Measurements from ENCODE around the gene OFD1. TPM values are rescaled to one million over a fixed set of nuclear protein-coding genes. Genes with fewer than 3 reads are reported as not detected.

OFD1 gene
- total RNA-seq, 1 donor from 2014 or later: 19.3 TPM

DNA sequence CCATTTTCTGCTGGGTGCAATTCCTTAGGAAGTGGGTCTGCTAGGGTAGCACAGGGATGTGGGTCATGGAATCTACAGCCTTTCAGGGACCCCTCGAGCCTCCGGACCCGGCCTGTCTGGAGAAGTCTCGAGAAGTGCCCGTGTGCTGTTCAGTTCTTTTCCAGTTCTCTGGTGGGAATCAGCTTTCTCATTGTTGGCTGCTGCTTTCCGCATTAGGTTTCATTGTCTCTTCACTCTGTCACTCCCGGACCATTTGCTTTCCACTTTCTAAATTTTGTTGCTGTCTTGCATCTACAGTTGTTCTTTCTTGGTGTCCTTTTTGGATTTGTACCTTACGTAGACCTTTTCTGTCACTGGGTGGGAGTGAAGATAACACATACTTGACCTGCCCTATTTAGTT, 39.6 kb upstream of the OFD1 start:
- intact Hi-C loops (cut with micrococcal nuclease): no loop called here
- Mint-ChIP-seq H3K4me1 (peaks cover 36% of the 10 kb centered on the region), H3K9me3 (no peaks in the 10 kb centered on the region), H3K27ac (no peak overlapping the region), H3K4me3 (no peak overlapping the region), H3K36me3 (ENCODE audit: low read depth) (peaks cover 8% of the 10 kb centered on the region), H3K27me3 (no peaks in the 10 kb centered on the region)
- DNase-seq: no peak

DNA sequence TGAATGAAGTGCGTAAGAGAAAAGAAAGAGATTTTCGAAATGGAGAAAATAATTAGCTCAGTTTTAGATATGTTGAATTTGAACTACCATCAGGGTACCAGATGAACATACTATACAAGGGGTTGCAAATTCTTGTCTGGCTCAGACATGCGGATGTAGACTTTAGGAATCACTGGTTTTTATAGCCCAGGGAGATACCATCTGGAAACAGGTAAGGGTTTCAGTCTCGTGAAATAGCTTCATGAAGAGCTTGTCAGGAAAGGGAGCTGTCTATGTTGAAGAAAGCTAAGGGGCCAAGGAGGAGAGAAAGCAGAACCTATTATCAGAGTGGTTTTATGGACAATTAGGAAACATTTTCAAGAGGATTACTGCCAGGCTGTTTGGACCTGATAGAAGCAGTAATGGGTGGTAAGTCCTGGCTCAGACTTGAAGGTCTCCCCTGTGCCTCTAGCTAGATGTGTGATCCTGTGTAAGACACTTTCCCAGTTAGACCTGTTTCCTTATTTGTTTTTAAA, 38.9 kb upstream of the OFD1 start:
- intact Hi-C loops (cut with micrococcal nuclease): no loop called here

DNA sequence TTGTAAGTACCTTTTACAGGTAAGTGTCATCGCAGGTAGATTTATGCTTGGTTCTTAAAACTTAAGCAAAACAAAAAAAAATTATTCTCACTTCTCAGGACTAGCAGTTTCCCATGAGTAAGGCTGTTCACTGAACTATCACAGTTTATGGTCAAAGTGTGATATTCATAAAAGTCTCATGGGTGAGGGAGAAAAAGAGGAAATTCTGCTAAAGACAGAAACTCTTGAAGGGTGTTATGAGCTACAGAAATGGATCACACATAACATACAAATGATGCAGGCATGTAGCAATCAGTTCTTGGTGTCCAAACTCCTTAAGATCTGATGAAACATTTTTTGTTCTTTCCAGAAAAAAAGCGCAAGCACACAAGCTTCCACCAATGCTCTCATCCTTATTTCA, 37.1 kb upstream of the OFD1 start:
- no peak overlapping the region for H3K27ac Mint-ChIP-seq
- no peaks in the 10 kb centered on the region for H3K27me3 Mint-ChIP-seq
- H3K36me3 Mint-ChIP-seq (ENCODE audit: low read depth): peaks cover 9% of the 10 kb centered on the region
- DNase-seq: no peak
- no peaks in the 10 kb centered on the region for H3K9me3 Mint-ChIP-seq
- H3K4me1 Mint-ChIP-seq: peaks cover 27% of the 10 kb centered on the region
- no peak overlapping the region for H3K4me3 Mint-ChIP-seq
- intact Hi-C loops (cut with micrococcal nuclease): no loop called here

More for the DNA sequence above, 38.9 kb upstream of the OFD1 start:
- no peak overlapping the region for H3K27ac Mint-ChIP-seq
- no peaks in the 10 kb centered on the region for H3K27me3 Mint-ChIP-seq
- H3K4me1 Mint-ChIP-seq: peaks cover 31% of the 10 kb centered on the region
- DNase-seq: no peak
- H3K36me3 Mint-ChIP-seq (ENCODE audit: low read depth): peaks cover 8% of the 10 kb centered on the region
- H3K4me3 Mint-ChIP-seq: no peak overlapping the region
- H3K9me3 Mint-ChIP-seq: no peaks in the 10 kb centered on the region

DNA sequence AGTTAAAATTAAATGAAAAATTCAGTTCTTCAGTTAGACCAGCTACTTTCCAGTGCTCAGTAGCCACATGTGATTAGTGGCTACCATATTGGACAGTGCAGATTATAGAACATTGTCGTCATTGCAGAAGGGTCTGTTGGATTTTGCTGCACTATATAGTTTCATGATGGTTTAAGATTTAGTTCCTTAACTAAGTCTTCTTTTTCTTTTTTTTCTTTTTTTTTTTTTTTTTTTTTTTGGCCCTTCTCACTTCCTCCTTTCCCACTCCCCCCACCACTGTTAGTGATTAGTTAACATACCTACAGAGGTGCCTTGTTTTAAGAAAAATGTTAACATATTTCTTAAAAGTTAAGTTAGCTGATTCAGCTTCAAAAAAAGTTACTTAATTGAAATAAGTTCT, 36.6 kb upstream of the OFD1 start:
- Mint-ChIP-seq H3K36me3 (ENCODE audit: low read depth) (peaks cover 9% of the 10 kb centered on the region), H3K27me3 (no peaks in the 10 kb centered on the region)
- intact Hi-C loops (cut with micrococcal nuclease): no loop called here

DNA sequence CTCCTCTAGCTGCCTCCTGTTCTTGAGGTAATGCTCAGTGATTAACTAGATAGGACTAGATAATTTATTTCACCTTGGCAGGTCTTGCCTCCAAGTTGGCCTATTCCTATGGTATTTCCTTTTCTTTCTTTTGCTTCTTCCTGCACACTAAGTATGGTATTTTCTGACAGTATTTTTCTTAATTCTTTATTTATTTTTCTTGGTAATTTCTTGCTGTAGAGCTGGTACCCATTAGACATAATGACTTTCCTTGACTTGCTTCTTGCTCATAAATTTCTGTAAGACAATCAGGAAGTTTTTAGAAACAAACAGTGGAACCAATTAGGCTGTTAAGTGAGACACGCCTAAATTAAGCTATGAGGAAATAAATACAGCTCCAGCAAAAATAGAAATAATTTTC, 36.1 kb upstream of the OFD1 start:
- intact Hi-C loops (cut with micrococcal nuclease): no loop called here
- Mint-ChIP-seq H3K36me3 (ENCODE audit: low read depth) (peaks cover 9% of the 10 kb centered on the region), H3K4me1 (peaks cover 21% of the 10 kb centered on the region), H3K9me3 (no peaks in the 10 kb centered on the region), H3K4me3 (no peak overlapping the region), H3K27me3 (no peaks in the 10 kb centered on the region), H3K27ac (no peak overlapping the region)
- no peak for DNase-seq

More for the DNA sequence above, 36.6 kb upstream of the OFD1 start:
- DNase-seq: no peak
- Mint-ChIP-seq H3K4me1 (peaks cover 24% of the 10 kb centered on the region), H3K9me3 (no peaks in the 10 kb centered on the region), H3K4me3 (no peak overlapping the region), H3K27ac (no peak overlapping the region)

DNA sequence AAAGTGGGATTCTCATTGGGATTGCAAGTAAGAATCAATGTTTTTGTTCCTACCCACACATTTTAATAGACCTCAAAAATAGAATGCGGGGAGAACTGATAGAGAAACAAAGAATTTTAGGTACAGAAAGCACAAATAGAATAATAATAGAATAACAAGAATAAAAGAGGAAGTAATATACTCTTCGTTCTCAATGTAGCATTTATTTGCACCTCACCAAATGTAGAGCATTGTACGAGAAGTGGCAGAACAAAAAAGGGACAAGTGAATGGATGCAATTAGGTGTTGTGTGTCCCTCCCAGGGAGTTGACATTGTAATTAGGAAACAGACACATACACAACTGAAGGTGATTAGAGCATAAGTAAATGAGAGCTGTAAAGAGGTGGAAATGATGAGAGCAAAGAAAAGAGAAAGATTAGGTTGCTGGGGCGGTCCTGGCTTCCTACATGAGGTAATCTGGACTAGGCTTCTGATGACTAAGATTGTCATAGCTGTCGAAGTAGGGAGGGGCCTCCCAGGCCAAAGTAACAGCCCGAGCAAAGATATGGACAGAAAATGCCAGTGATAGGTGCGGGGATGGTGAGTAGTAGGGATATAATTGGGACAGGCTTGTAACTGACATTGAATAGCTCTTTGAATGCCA, 35.2 kb upstream of the OFD1 start:
- Mint-ChIP-seq H3K36me3 (ENCODE audit: low read depth) (peaks cover 6% of the 10 kb centered on the region), H3K4me1 (peaks cover 22% of the 10 kb centered on the region), H3K27me3 (no peaks in the 10 kb centered on the region), H3K4me3 (no peak overlapping the region), H3K9me3 (no peaks in the 10 kb centered on the region), H3K27ac (peak overlapping the region; percentile 11)
- intact Hi-C loops (cut with micrococcal nuclease): no loop called here
- DNase-seq: no peak

DNA sequence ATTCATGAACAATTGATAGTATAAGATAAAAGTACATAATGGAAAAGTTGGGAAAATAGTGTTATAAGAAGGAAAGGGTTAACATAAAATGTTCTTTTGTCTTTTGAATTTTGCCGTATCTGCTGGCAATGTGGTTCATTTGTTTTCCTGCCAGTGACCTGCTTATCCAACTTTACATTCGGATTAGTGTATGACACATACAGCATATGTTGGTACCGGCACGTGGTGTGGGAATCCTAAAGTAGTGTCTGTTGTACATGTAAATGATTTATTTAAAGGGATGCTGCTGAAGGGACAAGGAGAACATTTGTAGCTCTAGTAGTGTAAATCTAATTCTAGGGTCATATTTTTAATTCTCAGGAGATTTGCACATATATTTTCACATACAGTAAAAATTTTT, 34.2 kb upstream of the OFD1 start:
- no peak for DNase-seq
- H3K9me3 Mint-ChIP-seq: no peaks in the 10 kb centered on the region
- H3K4me3 Mint-ChIP-seq: no peak overlapping the region
- H3K27ac Mint-ChIP-seq: no peak overlapping the region
- peaks cover 16% of the 10 kb centered on the region for H3K4me1 Mint-ChIP-seq
- intact Hi-C loops (cut with micrococcal nuclease): no loop called here
- H3K27me3 Mint-ChIP-seq: no peaks in the 10 kb centered on the region
- peaks cover 7% of the 10 kb centered on the region for H3K36me3 Mint-ChIP-seq (ENCODE audit: low read depth)

DNA sequence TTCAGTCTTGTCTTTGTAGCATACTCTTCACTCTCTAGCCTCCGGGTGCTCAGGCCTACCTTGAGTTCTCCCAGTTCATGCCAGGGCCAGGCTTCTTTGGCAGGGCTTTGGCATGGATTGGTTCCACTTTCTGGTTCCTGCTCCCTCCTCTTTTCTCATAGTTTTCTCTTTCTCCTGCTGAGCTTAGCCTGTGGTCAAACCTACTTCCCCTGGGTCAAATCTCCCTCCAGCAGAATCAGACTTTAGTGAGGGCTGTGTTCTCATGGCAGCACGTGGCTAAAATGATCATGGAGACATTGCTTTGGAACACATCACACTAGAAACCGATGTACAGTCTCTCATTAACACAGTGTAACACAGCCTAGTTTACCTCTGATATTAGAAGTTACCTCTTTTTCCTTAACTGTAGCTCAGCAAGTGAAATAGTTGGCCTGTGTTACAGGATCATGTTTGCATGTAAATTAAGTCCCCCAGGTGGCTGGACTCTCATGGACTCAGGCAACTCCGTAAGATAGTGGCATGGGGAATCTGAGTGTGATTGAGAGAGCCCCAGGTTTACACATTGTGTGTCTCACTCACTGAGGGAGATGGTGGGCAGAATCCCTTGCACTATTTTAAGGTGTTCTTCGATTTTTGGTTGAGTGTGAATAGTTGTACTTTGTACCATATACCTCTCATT, 32.3 kb upstream of the OFD1 start:
- Mint-ChIP-seq H3K36me3 (ENCODE audit: low read depth) (peaks cover 10% of the 10 kb centered on the region), H3K9me3 (no peaks in the 10 kb centered on the region), H3K27ac (no peak overlapping the region), H3K4me1 (peaks cover 16% of the 10 kb centered on the region), H3K27me3 (no peaks in the 10 kb centered on the region), H3K4me3 (no peak overlapping the region)
- intact Hi-C loops (cut with micrococcal nuclease): no loop called here
- no peak for DNase-seq

DNA sequence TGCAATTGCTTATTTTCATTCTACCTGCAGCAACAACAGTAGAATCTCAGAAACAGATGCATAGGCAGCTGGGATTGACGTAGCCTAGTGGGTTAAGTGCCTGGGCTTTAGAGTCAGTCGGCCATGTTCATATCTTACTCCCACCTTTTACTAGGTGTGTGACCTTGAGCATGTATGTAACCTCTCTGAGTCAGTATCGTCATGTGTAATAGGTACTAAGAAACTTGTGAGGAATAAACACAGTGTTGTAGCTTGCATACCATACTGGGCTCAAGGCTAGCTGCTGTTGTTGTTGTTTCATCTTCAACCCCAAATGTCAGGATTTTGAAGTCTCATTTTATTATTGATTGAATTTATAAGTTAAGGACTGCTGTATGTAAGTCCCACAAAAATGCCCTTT, 31.4 kb upstream of the OFD1 start:
- Mint-ChIP-seq H3K27me3 (no peaks in the 10 kb centered on the region), H3K4me3 (no peak overlapping the region), H3K4me1 (peaks cover 14% of the 10 kb centered on the region), H3K36me3 (ENCODE audit: low read depth) (peaks cover 13% of the 10 kb centered on the region), H3K9me3 (no peaks in the 10 kb centered on the region), H3K27ac (no peak overlapping the region)
- no peak for DNase-seq
- intact Hi-C loops (cut with micrococcal nuclease): no loop called here

DNA sequence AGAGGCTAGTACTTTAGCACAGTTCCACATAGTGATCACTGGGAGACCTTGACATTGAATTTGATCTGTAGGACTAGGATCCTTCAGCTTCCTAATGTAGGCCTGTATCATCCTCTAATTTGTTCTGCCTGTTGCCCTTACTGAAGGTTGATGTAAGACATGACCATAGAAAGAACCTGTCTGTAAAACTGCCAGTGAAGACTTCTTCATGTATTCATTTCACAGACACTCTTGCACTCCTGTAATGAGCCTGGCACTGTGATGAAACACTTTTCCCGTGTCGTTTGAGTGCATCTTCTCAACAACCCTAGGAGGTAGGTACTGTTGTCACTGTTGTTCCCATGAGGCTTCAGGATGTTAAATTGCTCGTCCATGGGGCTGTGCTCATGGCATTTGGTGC, 31.0 kb upstream of the OFD1 start:
- Mint-ChIP-seq H3K27ac (no peak overlapping the region), H3K4me3 (no peak overlapping the region), H3K9me3 (no peaks in the 10 kb centered on the region), H3K4me1 (peaks cover 14% of the 10 kb centered on the region), H3K27me3 (no peaks in the 10 kb centered on the region), H3K36me3 (ENCODE audit: low read depth) (peaks cover 15% of the 10 kb centered on the region)
- DNase-seq: no peak
- intact Hi-C loops (cut with micrococcal nuclease): no loop called here

DNA sequence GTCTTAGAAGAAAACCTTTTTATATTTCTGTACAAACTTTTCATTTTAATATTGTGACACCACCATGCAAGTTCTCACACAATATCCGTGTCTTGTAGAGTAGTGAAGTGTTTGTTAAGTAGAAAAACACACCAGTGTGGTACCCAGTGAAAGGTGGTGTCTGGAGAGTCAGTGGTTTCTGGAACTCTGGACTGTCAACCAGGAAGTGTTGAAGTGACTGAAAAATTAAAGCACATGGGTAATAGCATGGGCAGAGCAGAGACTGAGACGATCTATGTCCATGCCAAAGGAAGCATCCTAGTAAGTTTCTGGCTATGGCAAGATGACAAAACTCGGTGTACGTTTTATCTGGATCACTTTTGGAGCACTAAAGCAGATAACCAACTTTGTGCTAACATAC, 23.4 kb upstream of the OFD1 start:
- H3K36me3 Mint-ChIP-seq (ENCODE audit: low read depth): peaks cover 41% of the 10 kb centered on the region
- no peak overlapping the region for H3K27ac Mint-ChIP-seq
- H3K4me3 Mint-ChIP-seq: no peak overlapping the region
- DNase-seq: no peak
- H3K4me1 Mint-ChIP-seq: peaks cover 3% of the 10 kb centered on the region
- intact Hi-C loops (cut with micrococcal nuclease): no loop called here
- H3K27me3 Mint-ChIP-seq: no peaks in the 10 kb centered on the region
- no peaks in the 10 kb centered on the region for H3K9me3 Mint-ChIP-seq

DNA sequence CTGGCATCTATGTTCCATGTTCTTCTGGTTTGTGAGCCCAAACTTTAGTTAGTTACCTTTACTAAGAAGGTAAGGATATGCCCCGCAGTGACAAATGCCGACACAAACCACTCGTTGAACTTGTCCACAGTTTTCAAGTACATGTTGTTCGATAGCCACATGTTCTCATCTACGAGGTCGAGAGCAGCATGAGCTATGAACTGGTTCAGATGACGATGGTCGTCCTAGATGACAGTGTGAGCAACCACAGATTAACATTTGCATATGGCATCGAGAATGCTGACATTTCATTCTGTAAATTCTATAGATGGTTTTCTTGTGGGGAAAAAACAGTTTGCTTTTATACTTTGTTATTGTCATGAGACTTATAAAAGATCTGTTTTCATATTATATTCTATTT, 18.1 kb upstream of the OFD1 start:
- H3K9me3 Mint-ChIP-seq: no peaks in the 10 kb centered on the region

DNA sequence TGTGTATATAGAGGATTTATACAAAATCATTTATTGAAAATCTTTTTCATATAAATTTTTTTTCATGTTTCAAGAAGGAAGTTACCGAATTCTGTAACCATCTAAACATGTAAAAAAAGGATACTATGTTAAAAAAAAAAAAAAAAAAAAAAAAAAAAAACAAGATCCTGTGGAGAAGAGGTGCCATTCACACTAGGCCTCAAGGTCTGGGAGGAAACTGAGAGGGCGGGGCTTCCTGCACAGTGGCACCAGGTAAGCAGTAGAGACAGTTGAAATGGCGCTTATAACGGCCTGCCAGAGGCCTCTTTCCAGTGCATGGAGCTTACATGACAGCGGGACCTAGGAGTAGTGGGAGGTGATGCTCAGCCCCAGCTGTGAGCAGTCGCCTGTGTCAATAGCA, 17.6 kb upstream of the OFD1 start:
- peak; percentile 64 for DNase-seq
- H3K27ac Mint-ChIP-seq: no peak overlapping the region
- H3K36me3 Mint-ChIP-seq (ENCODE audit: low read depth): peaks cover 43% of the 10 kb centered on the region

More for the DNA sequence above, 18.1 kb upstream of the OFD1 start:
- H3K27me3 Mint-ChIP-seq: no peaks in the 10 kb centered on the region
- H3K36me3 Mint-ChIP-seq (ENCODE audit: low read depth): peaks cover 48% of the 10 kb centered on the region
- intact Hi-C loops (cut with micrococcal nuclease): no loop called here
- peaks cover 14% of the 10 kb centered on the region for H3K4me1 Mint-ChIP-seq
- H3K4me3 Mint-ChIP-seq: no peak overlapping the region
- H3K27ac Mint-ChIP-seq: no peak overlapping the region
- no peak for DNase-seq

DNA sequence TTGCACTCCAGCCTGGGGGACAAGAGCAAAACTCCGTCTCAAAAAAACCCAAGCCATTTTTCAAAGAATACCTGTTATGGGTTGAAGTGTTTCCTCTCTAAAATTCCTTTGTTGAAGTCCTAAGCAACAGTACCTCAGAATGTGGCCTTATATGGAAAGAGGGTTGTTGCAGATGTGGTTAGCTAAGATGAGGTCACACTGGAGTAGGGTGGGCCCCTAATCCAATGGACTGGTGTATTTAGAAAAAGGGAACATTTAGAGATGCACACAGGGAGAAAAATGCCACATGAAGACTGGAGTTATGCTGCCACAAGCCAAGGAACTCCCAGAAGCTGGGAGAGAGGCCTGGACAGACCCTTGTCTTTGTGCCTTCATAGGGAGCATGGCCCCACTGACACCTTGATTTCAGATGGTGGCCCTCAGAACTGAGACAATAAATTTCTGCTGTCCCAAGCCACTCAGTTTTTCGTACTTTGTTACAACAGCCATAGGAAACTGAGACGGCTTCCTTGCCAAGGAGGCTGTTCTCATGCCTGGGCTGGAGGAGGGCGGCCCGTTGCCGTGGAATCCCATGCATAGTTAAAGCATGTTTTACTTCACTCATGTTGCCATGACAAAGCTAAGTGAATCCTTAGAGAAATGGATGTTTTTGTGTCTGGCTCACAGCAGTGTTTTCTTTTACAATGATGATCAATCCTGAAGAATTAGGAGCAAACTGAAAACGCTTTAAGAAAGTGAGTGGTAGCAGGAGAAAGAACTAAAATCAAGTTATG, 16.7 kb upstream of the OFD1 start:
- no peak overlapping the region for H3K4me3 Mint-ChIP-seq
- peaks cover 39% of the 10 kb centered on the region for H3K36me3 Mint-ChIP-seq (ENCODE audit: low read depth)
- no peak for DNase-seq
- peaks cover 13% of the 10 kb centered on the region for H3K4me1 Mint-ChIP-seq
- no peak overlapping the region for H3K27ac Mint-ChIP-seq
- intact Hi-C loops (cut with micrococcal nuclease): no loop called here
- no peaks in the 10 kb centered on the region for H3K27me3 Mint-ChIP-seq
- no peaks in the 10 kb centered on the region for H3K9me3 Mint-ChIP-seq

More for the DNA sequence above, 17.6 kb upstream of the OFD1 start:
- intact Hi-C loops (cut with micrococcal nuclease): no loop called here
- no peaks in the 10 kb centered on the region for H3K27me3 Mint-ChIP-seq
- H3K4me3 Mint-ChIP-seq: no peak overlapping the region
- peaks cover 12% of the 10 kb centered on the region for H3K4me1 Mint-ChIP-seq
- no peaks in the 10 kb centered on the region for H3K9me3 Mint-ChIP-seq

All from activated CD4-positive, alpha-beta T cell treated with anti-CD3 and anti-CD28 coated beads, Interleukin-2, amount 10 ng/mL, durations not matched to agents 24 days and 14 days (primary cell).